HEK293 (cell line): ENCODE results near the gene SEMA7A.

ENCODE experiments used
- CTCF ChIA-PET: fragments of 350-600 bp; formaldehyde crosslinking; extraction: SDS; loops from one replicate; lab custom pipeline; 2021; ENCODE audit warnings: antibody characterized with exemption; lab: Yijun Ruan, JAX
- POLR2A ChIA-PET: fragments of 300-600 bp; formaldehyde crosslinking; extraction: SDS; loops from one replicate; lab custom pipeline; 2020; ENCODE audit warnings: antibody characterized with exemption, inconsistent platforms; lab: Yijun Ruan, JAX
- H3K27ac ChIP-seq: fragments of 200-500 bp; sonication (Bioruptor generic); 2 replicates; pipeline ENCODE4 v1.5.1; 2014; ENCODE audit warnings: low read depth, low read length, control low read depth, inconsistent platforms; ENCODE audit errors: extremely low read depth
- H3K36me3 ChIP-seq, 2 experiments: fragments of 200-500 bp in 1 of 2; sonication (Bioruptor generic) in 1 of 2; 1 replicate in 1 of 2; 2 replicates in 1 of 2; pipeline ENCODE4 v1.5.1; 2014 to 2017; ENCODE audit warnings: inconsistent platforms in 2 of 2, low read length in 2 of 2; ENCODE audit not compliant: control insufficient read depth in 2 of 2, insufficient read depth in 1 of 2
- H3K4me1 ChIP-seq: fragments of 200-500 bp; sonication (Bioruptor generic); 2 replicates; pipeline ENCODE4 v1.5.1; 2014; ENCODE audit warnings: mild to moderate bottlenecking, low read length, inconsistent platforms; ENCODE audit not compliant: control insufficient read depth, insufficient read depth
- H3K4me3 ChIP-seq: 2 replicates; pipeline ENCODE4 v1.5.1; 2011; ENCODE audit warnings: low read depth, mild to moderate bottlenecking, control low read depth, low read length, moderate library complexity
- H3K9me3 ChIP-seq: fragments of 200-500 bp; sonication (Bioruptor generic); 2 replicates; pipeline ENCODE4 v1.5.1; 2014; ENCODE audit warnings: low read depth, low read length, inconsistent platforms; ENCODE audit not compliant: control insufficient read depth, insufficient read depth
- KLF16 ChIP-seq: fragments of 450-650 bp; formaldehyde crosslinking; IDR thresholded peaks from 2 replicates; pipeline ENCODE4 v1.5.1; 2017; ENCODE audit warnings: missing biosample characterization, missing genetic modification characterization
- KLF17 ChIP-seq: fragments of 450-650 bp; formaldehyde crosslinking; IDR thresholded peaks from 2 replicates; pipeline ENCODE4 v1.5.1; 2016; ENCODE audit warnings: missing biosample characterization, missing genetic modification characterization
- PBX3 ChIP-seq: sonication (generic); formaldehyde crosslinking; IDR thresholded peaks from 2 replicates; pipeline ENCODE4 v1.8.1; 2022; ENCODE audit warnings: mild to moderate bottlenecking, moderate library complexity, missing genetic modification reagents
- PRDM2 ChIP-seq: fragments of 450-650 bp; formaldehyde crosslinking; IDR thresholded peaks from 2 replicates; pipeline ENCODE4 v1.5.1; 2016; ENCODE audit warnings: missing biosample characterization, missing genetic modification characterization, borderline replicate concordance
- ZNF2 ChIP-seq: fragments of 450-650 bp; formaldehyde crosslinking; IDR thresholded peaks from 2 replicates; pipeline ENCODE4 v1.5.1; 2016; ENCODE audit warnings: missing biosample characterization, missing genetic modification characterization
- ZNF518A ChIP-seq: fragments of 450-650 bp; formaldehyde crosslinking; conservative IDR thresholded peaks from 2 replicates; pipeline ENCODE4 v1.5.1; 2016; ENCODE audit warnings: low read depth, missing biosample characterization, missing genetic modification characterization
- ZNF549 ChIP-seq: fragments of 450-650 bp; IDR thresholded peaks from 2 replicates; pipeline ENCODE4 v1.5.1; 2018; ENCODE audit warnings: missing biosample characterization, missing genetic modification characterization, mild to moderate bottlenecking, inconsistent platforms, moderate library complexity
- ZNF692 ChIP-seq: fragments of 450-650 bp; formaldehyde crosslinking; IDR thresholded peaks from 2 replicates; pipeline ENCODE4 v1.5.1; 2016; ENCODE audit warnings: missing biosample characterization, missing genetic modification characterization
- ZNF707 ChIP-seq: fragments of 450-650 bp; formaldehyde crosslinking; IDR thresholded peaks from 2 replicates; pipeline ENCODE4 v1.5.1; 2016; ENCODE audit warnings: missing biosample characterization, missing genetic modification characterization

Gene SEMA7A

GRCh38 chr15:74382004-74382816, 51.5 kb downstream of the SEMA7A start (continued):
- TF ChIP-seq ZNF692 (tag by site-specific recombination): no peak
- TF ChIP-seq PBX3 (CRISPR knock-in tag): 0 out of 2 replicates have a peak, but pooled peaks have one; percentile 28
- TF ChIP-seq ZNF707 (tag by site-specific recombination): peak; percentile 60
- TF ChIP-seq KLF16 (tag by site-specific recombination): no peak

GRCh38 chr15:74381481-74381880, 52.3 kb downstream of the SEMA7A start:
- POLR2A ChIA-PET: no interaction called here
- H3K36me3 ChIP-seq: no peaks in the 10 kb centered on the region
- TF ChIP-seq PRDM2 (no peak), KLF17 (tag by site-specific recombination) (no peak), ZNF2 (no peak), ZNF549 (no peak), ZNF518A (no peak)
- TF ChIP-seq, all 188 proteins: peak for 0
- no peaks in the 10 kb centered on the region for H3K9me3 ChIP-seq
- H3K4me1 ChIP-seq: no peaks in the 10 kb centered on the region
- no peak overlapping the region for H3K27ac ChIP-seq
- no peak overlapping the region for H3K4me3 ChIP-seq
- CTCF ChIA-PET: interaction anchor here (0.6 to 25.1 kb wide), 16 partner anchors 9 to 1236 kb away, joined by 3 to 768 read pairs (median 4); partner anchors contain the start of genes SEMA7A and UBL7
